ENCODE measurements around the gene SLC27A1.
A peak's percentile ranks its signal among the peaks of the same experiment; 100 is the strongest.
"Not testable (repeated sequence)": the region's sequence is repeated elsewhere in the genome, so short reads cannot be mapped to it uniquely, and the experiment has no call there.

The SLC27A1 gene

GRCh38 chr19:17457616-17458015 lies 12.7 kb upstream of the SLC27A1 start:
- no peak for DNase-seq

GRCh38 chr19:17458970-17459369 lies 11.4 kb upstream of the SLC27A1 start:
- DNase-seq, result no peak

DNA sequence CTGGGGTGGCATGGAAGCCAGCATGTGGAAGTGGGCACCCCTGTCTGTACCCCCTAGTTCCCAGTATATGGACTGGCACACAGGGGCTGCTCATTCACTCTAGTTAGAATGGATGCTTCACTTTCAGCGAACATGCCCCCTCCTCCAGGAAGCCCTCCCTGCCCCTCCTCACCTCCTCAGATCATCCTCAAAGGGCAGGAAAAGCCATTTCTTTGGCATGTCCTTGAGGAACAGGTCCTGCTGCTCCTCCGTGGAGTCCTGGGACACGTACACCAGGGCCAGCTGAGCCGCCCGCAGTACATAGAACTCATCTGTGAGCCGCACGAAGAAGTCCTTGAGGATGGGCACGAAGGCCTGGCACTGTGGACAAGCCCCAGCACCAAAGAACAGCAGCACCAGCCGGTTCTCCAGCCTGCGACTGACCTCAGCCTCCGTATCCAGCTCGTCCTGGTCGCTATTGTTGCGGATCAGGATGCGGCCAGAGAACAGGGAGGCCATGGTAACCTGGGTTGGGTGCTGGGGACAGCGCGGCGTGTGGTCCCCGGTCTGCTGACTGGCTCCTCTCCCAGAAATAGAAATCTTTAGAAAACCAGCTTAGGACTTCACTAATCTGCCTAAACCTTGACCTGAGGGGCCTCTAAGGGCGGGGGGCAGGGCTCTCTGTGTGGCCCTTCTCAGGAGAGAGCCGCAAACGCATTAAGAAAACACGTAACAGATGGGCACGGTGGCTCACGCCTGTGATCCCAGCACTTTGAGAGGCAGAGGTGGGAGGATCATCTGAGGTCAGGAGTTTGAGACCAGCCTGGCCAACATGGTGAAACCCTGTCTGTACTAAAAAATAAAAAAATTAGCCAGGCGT lies 9.7 kb upstream of the SLC27A1 start, which contains the start of gene NXNL1:
TSS of gene NXNL1 (minus strand) at position 555 of the 859 bp plus-strand sequence. CDS start at position 498, 57 bp downstream.
- no peak for DNase-seq

GRCh38 chr19:17466487-17466850 lies 3.9 kb upstream of the SLC27A1 start:
- DNase-seq, result no peak

- DNase-seq, result no peak
Observed at GRCh38 chr19:17467471-17468301, 2.6 kb upstream of the SLC27A1 start.

GRCh38 chr19:17468302-17469091 lies 1.8 kb upstream of the SLC27A1 start:
- DNase-seq, result no peak

DNA sequence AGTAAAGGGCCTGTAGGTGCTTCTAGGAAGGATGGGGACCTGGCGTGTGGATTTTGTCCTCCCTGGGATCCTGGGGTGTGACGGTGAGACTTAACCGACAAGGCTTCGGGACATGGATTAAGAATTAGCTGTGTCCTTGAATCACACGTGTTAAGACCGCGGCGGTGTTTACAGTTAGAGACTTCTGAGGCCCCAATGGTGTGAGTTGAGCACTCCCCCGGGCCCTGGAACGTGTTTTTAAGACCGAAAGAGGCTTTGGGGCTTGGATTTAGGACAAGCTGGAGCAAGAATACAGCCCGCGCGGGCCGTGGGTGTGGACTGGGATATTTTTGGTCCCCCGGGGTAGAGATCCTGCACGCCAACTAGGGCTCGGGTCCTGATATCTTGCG lies 1.2 kb upstream of the SLC27A1 start:
- DNase-seq, result no peak

DNA sequence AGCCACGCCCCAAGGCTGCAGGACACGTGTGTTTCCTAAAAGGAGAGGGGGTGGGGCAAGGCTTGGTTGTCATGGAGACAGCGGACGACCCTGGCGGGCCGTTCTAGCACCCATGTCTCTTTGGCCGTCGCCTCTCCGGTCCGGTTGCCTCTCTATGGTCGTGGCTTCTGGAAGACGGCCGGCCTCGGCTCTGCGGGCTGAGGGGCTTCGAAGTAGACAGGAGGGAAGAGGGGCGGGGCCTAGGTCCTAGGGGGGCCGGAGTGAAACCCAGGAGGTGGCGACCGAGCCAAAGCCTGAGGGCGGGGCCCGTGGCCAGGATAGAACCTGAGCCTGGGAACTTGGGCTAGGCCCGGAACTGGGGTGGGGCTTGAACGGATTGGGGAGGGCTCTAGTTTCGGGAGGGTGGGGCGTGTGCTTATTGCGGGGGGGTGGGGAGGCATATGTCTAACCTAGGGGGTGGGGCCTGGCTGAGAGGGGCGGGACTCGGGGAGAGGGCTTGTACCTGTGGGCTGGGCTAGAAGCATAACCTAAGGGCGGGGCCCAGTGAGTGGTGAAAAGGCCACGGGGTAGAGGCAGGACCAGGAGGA lies 750 bp upstream of the SLC27A1 start:
- DNase-seq, result peak; percentile 96

GRCh38 chr19:17471410-17472125 lies 1.2 kb downstream of the SLC27A1 start:
- no peak for DNase-seq

DNA sequence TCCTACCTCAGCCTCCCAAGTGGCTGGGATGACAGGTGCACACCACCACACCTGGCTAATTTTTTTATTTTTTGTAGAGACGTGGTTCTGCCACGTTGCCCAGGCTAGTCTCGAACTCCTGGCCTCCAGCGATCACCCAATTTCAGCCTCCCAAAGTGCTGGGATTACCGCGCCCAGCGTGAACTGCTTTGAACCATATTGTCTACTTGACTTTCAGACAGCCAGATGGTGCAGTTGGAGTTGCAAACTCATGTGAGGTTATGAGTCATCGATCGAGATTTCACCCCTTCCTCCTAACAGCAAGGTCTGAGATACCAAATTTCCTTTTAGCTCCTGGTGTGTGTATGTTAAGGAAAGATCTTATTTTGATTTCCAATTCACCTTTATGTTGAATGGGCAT lies 2.7 kb downstream of the SLC27A1 start:
- no peak for DNase-seq

- not testable (repeated sequence) for DNase-seq
Observed at GRCh38 chr19:17475011-17475540, 4.8 kb downstream of the SLC27A1 start.

DNA sequence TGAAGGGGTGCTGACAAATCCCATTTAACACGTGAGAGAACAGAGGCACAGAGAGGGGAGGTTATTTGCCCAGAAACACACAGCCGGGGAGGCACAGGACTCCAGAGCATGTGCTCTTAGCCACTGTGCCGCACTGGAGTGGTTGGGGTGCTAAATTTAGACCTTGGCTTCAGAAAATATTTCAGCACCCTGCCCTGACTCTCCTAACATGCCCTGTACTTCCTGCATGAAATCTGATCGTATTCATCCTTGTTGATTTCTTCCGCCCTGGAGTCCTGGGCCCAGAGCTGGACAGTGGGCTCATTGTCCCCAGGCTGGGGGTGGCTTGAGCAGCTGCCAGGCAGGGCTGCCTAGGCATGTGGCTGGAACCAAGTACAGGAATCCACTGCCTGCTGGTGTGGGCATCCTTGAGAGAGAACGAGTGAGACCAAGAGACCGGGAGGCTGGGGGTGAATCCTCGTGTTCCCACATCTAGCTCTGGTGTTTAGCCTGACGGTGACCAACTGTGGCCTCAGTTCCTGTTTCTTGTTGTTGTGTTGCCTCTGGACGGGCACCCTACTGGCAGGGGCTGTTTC lies 5.3 kb downstream of the SLC27A1 start:
- DNase-seq, result no peak

DNA sequence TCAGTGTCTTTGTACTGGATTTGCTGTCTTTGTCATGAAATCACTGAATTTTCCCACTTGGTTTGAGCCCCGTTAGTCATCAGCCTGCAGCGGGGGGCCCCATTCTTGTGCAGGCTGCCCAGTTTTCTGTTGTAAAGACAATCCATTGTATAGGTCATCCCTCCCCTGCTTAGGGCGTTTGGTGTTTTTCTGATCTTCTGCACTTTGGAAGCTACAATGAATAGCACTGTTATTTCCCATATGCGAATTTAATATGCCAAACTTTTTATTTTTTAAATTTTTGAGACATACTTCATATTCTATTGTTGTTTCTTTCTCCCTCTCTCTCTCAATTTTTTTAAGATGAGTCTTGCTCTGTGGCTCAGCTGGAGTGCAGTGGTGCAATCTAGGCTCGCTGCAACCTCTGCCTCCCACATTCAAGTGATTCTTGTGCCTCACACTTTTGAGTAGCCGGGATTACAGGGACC lies 9.0 kb downstream of the SLC27A1 start:
- no peak for DNase-seq

DNA sequence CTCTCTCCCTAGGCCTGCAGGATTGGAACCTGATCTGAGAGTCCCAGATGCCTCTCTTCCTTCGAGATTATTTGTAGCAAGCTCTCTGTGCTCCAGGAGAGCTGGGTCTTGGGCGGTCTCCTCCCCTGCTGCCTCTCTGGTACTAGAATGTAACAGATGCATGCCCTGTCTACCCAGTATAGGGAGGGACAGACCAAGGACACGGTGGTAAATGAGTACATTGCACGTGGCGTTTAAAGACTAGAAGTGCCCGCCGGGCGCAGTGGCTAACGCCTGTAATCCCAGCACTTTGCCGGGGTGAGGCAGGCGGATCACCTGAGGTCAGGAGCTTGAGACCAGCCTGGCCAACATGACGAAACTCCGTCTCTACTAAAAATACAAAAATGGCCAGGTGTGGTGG lies 11.7 kb downstream of the SLC27A1 start:
- DNase-seq, result no peak

GRCh38 chr19:17482877-17483604 lies 12.7 kb downstream of the SLC27A1 start:
- DNase-seq, result no peak

DNA sequence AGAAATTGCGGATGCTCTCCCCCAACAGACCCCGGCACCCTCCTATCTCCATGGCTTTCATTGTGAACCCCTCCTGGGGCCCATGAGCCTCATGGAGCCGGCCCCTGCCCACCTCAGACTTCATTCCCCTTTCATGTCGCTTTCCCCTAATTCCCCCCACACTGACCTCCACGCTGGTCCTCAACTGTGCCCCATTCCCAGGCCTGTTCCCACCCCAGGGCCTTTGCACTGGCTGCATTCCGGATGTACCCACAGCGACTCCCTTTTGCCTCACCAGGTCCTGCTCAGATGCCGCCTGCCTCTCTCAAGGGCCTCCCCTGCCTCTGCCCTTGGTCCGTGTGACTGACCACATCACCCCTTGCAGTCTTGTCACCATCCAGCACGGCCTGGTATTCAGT lies 13.3 kb downstream of the SLC27A1 start:
- DNase-seq, result no peak

GRCh38 chr19:17484520-17485185 lies 14.3 kb downstream of the SLC27A1 start:
- DNase-seq, result no peak

GRCh38 chr19:17486545-17487240 lies 16.4 kb downstream of the SLC27A1 start:
- DNase-seq, result no peak

All from CD4-positive, alpha-beta T cell treated with Interleukin-10 for 1 hour (primary cell).